Caco-2 (cell line): ENCODE results near the gene NCOR2. TPM values are rescaled to one million over a fixed set of nuclear protein-coding genes. Genes with fewer than 3 reads are reported as not detected.

ENCODE experiments used
- BruUV-seq: library from RNA; stranded (reverse); fragments of 400-500 nt; replicated peaks from 2 replicates; lab custom pipeline; 2021; lab: Mats Ljungman, UMichigan
- CTCF ChIA-PET: fragments of 300-600 bp; sonication (Branson Sonifier 250); formaldehyde crosslinking; loops from one replicate; lab custom pipeline; 2022; ENCODE audit warnings: antibody characterized with exemption; lab: Charles Lee
- POLR2A ChIA-PET: fragments of 300-600 bp; sonication (Branson Sonifier 250); formaldehyde crosslinking; loops from one replicate; lab custom pipeline; 2022; ENCODE audit warnings: antibody characterized with exemption; lab: Charles Lee
- DNase-seq, 2 experiments: peaks; one replicate each; pipeline versions ENCODE4 v3.0.0 to v3.0.0-alpha.2; 2020 to 2022
- H3K27me3 ChIP-seq: replicated peaks from 2 replicates; pipeline ENCODE4 v1.6.0; 2011; ENCODE audit warnings: low read length; ENCODE audit not compliant: control insufficient read depth, insufficient read depth
- H3K36me3 ChIP-seq: 2 replicates; pipeline ENCODE4 v1.5.1; 2011; ENCODE audit warnings: low read length; ENCODE audit not compliant: control insufficient read depth, insufficient read depth
- H3K4me1 ChIP-seq: fragments of 250-450 bp; sonication (Bioruptor Pico); 2 replicates; pipeline ENCODE4 v1.5.1; 2020; ENCODE audit warnings: mild to moderate bottlenecking
- H3K4me3 ChIP-seq: 2 replicates; pipeline ENCODE4 v1.5.1; 2011; ENCODE audit warnings: low read depth, mild to moderate bottlenecking, control low read depth, low read length
- H3K9me3 ChIP-seq: fragments of 250-450 bp; sonication (Bioruptor Pico); 2 replicates; pipeline ENCODE4 v1.5.1; 2020; ENCODE audit warnings: mild to moderate bottlenecking, moderate library complexity
- H3K27ac Mint-ChIP-seq: one replicate; pipeline ENCODE4 v1.8.0; 2022; ENCODE audit warnings: mixed read lengths; ENCODE audit not compliant: unreplicated experiment
- H3K27me3 Mint-ChIP-seq: one replicate; pipeline ENCODE4 v1.8.0; 2022; ENCODE audit warnings: mixed read lengths; ENCODE audit not compliant: insufficient read depth, unreplicated experiment
- H3K36me3 Mint-ChIP-seq: one replicate; pipeline ENCODE4 v1.8.0; 2022; ENCODE audit warnings: mild to moderate bottlenecking, mixed read lengths; ENCODE audit not compliant: insufficient read depth, unreplicated experiment
- H3K4me1 Mint-ChIP-seq: one replicate; pipeline ENCODE4 v1.8.0; 2022; ENCODE audit warnings: low read depth, mixed read lengths; ENCODE audit not compliant: unreplicated experiment
- H3K4me3 Mint-ChIP-seq: one replicate; pipeline ENCODE4 v1.8.0; 2022; ENCODE audit warnings: mild to moderate bottlenecking, moderate library complexity, mixed read lengths; ENCODE audit not compliant: unreplicated experiment
- H3K9me3 Mint-ChIP-seq: one replicate; pipeline ENCODE4 v1.8.0; 2022; ENCODE audit warnings: mixed read lengths; ENCODE audit not compliant: unreplicated experiment
- CTCF ChIP-seq, 2 experiments: fragments of 200-600 bp in 1 of 2; IDR thresholded peaks; 1 replicate in 1 of 2; 2 replicates in 1 of 2; pipeline versions ENCODE4 v1.5.1 to v1.8.0; 2011 to 2022; ENCODE audit warnings: antibody characterized with exemption in 1 of 2, control low read depth in 1 of 2, inconsistent platforms in 1 of 2, low read depth in 1 of 2, low read length in 1 of 2, mild to moderate bottlenecking in 1 of 2, moderate library complexity in 1 of 2; ENCODE audit not compliant: insufficient read depth in 1 of 2, severe bottlenecking in 1 of 2, unreplicated experiment in 1 of 2
- intact Hi-C: fragments of 100-400 bp; cut with micrococcal nuclease; formaldehyde crosslinking; loops from one replicate; pipeline ENCODE4 v1.10.0; 2022; ENCODE audit not compliant: unreplicated experiment
- total RNA-seq: library from RNA; stranded (reverse); gene quantifications from 2 replicates; pipeline ENCODE4 v1.2.3, GENCODE V29; 2022

Gene NCOR2
- total RNA-seq, 1 experiment from 2014 or later, result 250 TPM

- peaks cover 48% of the 10 kb centered on the region for H3K4me1 Mint-ChIP-seq
- intact Hi-C loops, result loop anchor here (2.0 kb wide), 3 partner anchors 23 to 43 kb away; partner anchors contain the start of gene NCOR2
- ChIA-PET CTCF (no interaction called here), POLR2A (no interaction called here)
- H3K4me3 ChIP-seq, result no peak overlapping the region
- H3K36me3 ChIP-seq, result no peaks in the 10 kb centered on the region
- no TSS peak for BruUV-seq
- no peaks in the 10 kb centered on the region for H3K27me3 Mint-ChIP-seq
- H3K4me1 ChIP-seq, result peaks cover 56% of the 10 kb centered on the region
- H3K9me3 Mint-ChIP-seq, result no peaks in the 10 kb centered on the region
- peak overlapping the region; percentile 72 for H3K27ac Mint-ChIP-seq
- no peaks in the 10 kb centered on the region for H3K9me3 ChIP-seq
- DNase-seq, result peak; percentile 93 to 96
- peak overlapping the region; percentile 57 for H3K4me3 Mint-ChIP-seq
- no peak for TF ChIP-seq CTCF (IDR thresholded peaks at IDR 0.05; ENCODE audit: insufficient read depth in 1 of 2, low read depth in 1 of 2, low read length in 1 of 2, severe bottlenecking in 1 of 2, unreplicated experiment in 1 of 2)
- peaks cover 20% of the 10 kb centered on the region for H3K36me3 Mint-ChIP-seq
- no peaks in the 10 kb centered on the region for H3K27me3 ChIP-seq
Measured at GRCh38 chr12:124609041-124609989, 41.9 kb upstream of the NCOR2 start.

- Mint-ChIP-seq H3K36me3 (peaks cover 20% of the 10 kb centered on the region), H3K27ac (peak overlapping the region; percentile 72), H3K4me3 (peak overlapping the region; percentile 57), H3K4me1 (peaks cover 57% of the 10 kb centered on the region), H3K9me3 (no peaks in the 10 kb centered on the region), H3K27me3 (no peaks in the 10 kb centered on the region)
- DNase-seq, result no peak
- ChIA-PET CTCF (no interaction called here), POLR2A (no interaction called here)
- no TSS peak for BruUV-seq
- Histone ChIP-seq H3K9me3 (no peaks in the 10 kb centered on the region), H3K27me3 (no peaks in the 10 kb centered on the region), H3K4me1 (peaks cover 62% of the 10 kb centered on the region), H3K36me3 (no peaks in the 10 kb centered on the region), H3K4me3 (no peak overlapping the region)
- TF ChIP-seq CTCF (IDR thresholded peaks at IDR 0.05; ENCODE audit: insufficient read depth in 1 of 2, low read depth in 1 of 2, low read length in 1 of 2, severe bottlenecking in 1 of 2, unreplicated experiment in 1 of 2), result no peak
- intact Hi-C loops, result loop anchor here (2.0 kb wide), 3 partner anchors 22 to 42 kb away; partner anchors contain the start of gene NCOR2
Measured at GRCh38 chr12:124608450-124608870, 41.0 kb upstream of the NCOR2 start.

GRCh38 chr12:124607681-124608425 lies 40.4 kb upstream of the NCOR2 start:
- no peak for TF ChIP-seq CTCF (IDR thresholded peaks at IDR 0.05; ENCODE audit: insufficient read depth in 1 of 2, low read depth in 1 of 2, low read length in 1 of 2, severe bottlenecking in 1 of 2, unreplicated experiment in 1 of 2)
- H3K4me1 ChIP-seq, result peaks cover 68% of the 10 kb centered on the region
- H3K27me3 ChIP-seq, result no peaks in the 10 kb centered on the region
- Mint-ChIP-seq H3K27me3 (no peaks in the 10 kb centered on the region), H3K36me3 (peaks cover 20% of the 10 kb centered on the region), H3K4me1 (peaks cover 63% of the 10 kb centered on the region), H3K27ac (peak overlapping the region; percentile 72), H3K4me3 (peak overlapping the region; percentile 57), H3K9me3 (no peaks in the 10 kb centered on the region)
- H3K9me3 ChIP-seq, result no peaks in the 10 kb centered on the region
- BruUV-seq, result no TSS peak
- CTCF ChIA-PET, result no interaction called here
- H3K4me3 ChIP-seq, result no peak overlapping the region
- DNase-seq, result no peak
- intact Hi-C loops, result loop anchor here (2.0 kb wide), 3 partner anchors 21 to 41 kb away; partner anchors contain the start of gene NCOR2
- POLR2A ChIA-PET, result no interaction called here
- H3K36me3 ChIP-seq, result no peaks in the 10 kb centered on the region
